ENCODE data around the gene ASCC1.

DNA sequence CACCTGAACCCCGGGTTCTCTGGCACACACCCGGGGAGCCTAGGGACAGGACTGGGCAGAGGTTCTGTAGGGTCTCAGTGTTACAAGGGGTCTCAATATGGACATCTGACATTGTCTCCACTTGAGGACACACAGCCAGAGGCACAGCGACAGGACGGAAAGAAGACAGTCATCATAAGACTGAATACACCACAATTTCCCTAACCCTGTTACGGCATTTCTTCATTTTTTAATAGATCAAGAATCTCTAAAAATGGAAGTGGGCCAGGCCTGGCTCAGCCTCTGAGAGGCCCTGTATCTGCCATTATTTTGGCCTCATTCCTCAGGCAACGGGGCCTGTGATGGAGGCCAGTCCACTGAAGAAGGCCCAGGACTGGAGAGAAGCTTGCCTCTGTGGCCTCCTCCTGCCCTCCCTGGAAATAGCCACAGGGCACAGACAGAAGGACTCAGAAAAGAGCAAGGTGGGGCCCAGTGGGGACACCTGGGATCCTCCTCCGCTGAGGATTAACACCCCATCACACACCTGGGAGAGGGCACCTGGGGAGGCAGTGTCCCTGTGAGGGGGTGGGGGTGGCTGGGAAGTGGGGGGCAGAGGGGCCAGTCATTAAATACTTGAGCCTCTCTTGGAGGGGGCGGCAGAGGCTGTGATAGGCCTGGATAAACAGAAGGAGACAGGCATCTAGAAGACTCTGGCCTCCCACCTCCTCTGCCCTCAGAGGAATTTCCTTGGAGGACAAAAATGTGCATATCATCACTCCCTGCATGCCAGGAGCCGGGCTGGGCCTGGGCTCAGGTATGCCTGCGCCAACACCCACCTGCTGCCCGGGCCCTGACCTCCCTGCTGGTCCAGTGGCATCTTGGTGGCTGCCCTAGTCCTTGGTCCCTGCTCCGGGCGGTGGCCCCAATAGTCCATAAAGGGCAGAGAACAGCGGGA is 135.8 kb downstream of the ASCC1 start:
- TF ChIP-seq, protein P1, sequence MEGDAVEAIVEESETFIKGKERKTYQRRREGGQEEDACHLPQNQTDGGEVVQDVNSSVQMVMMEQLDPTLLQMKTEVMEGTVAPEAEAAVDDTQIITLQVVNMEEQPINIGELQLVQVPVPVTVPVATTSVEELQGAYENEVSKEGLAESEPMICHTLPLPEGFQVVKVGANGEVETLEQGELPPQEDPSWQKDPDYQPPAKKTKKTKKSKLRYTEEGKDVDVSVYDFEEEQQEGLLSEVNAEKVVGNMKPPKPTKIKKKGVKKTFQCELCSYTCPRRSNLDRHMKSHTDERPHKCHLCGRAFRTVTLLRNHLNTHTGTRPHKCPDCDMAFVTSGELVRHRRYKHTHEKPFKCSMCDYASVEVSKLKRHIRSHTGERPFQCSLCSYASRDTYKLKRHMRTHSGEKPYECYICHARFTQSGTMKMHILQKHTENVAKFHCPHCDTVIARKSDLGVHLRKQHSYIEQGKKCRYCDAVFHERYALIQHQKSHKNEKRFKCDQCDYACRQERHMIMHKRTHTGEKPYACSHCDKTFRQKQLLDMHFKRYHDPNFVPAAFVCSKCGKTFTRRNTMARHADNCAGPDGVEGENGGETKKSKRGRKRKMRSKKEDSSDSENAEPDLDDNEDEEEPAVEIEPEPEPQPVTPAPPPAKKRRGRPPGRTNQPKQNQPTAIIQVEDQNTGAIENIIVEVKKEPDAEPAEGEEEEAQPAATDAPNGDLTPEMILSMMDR (IDR thresholded peaks at IDR 0.05): no peak
- TF ChIP-seq POLR2AphosphoS5 (IDR thresholded peaks at IDR 0.05): no peak
- TF ChIP-seq POLR2A (IDR thresholded peaks at IDR 0.05): no peak
